ENCODE data around the gene DLX6.

Gene DLX6

GRCh38 chr7:96989859-96990317, 15.5 kb upstream of the DLX6 start:
- H3K27ac ChIP-seq = no peak overlapping the region
- TF ChIP-seq CTCF (conservative IDR thresholded peaks at IDR 0.05) (no peak), ZFX (IDR thresholded peaks at IDR 0.05) (no peak)

- TF ChIP-seq CTCF (conservative IDR thresholded peaks at IDR 0.05) (no peak), ZFX (IDR thresholded peaks at IDR 0.05) (no peak)
- H3K27ac ChIP-seq = no peak overlapping the region
Measured at GRCh38 chr7:96991546-96992191, 13.7 kb upstream of the DLX6 start.

GRCh38 chr7:96992192-96993005, 13.0 kb upstream of the DLX6 start:
- no peak overlapping the region for H3K27ac ChIP-seq
- TF ChIP-seq ZFX (IDR thresholded peaks at IDR 0.05) = no peak
- no peak for TF ChIP-seq CTCF (conservative IDR thresholded peaks at IDR 0.05)

- H3K27ac ChIP-seq = no peak overlapping the region
- TF ChIP-seq ZFX (IDR thresholded peaks at IDR 0.05) (no peak), CTCF (conservative IDR thresholded peaks at IDR 0.05) (no peak)
Measured at GRCh38 chr7:96993094-96993865, 12.1 kb upstream of the DLX6 start.

GRCh38 chr7:96993980-96994379, 11.4 kb upstream of the DLX6 start:
- TF ChIP-seq CTCF (conservative IDR thresholded peaks at IDR 0.05) = no peak
- TF ChIP-seq ZFX (IDR thresholded peaks at IDR 0.05) = no peak
- no peak overlapping the region for H3K27ac ChIP-seq

- no peak overlapping the region for H3K27ac ChIP-seq
- TF ChIP-seq ZFX (IDR thresholded peaks at IDR 0.05) (no peak), CTCF (conservative IDR thresholded peaks at IDR 0.05) (no peak)
Measured at GRCh38 chr7:96995406-96996110, 9.8 kb upstream of the DLX6 start.

Data from C4-2B (cell line).